ENCODE measurements around the gene C1QTNF9B.

Gene C1QTNF9B

GRCh38 chr13:23856008-23856750 is 41.1 kb downstream of the C1QTNF9B start:
- DNase-seq, result no peak

GRCh38 chr13:23855360-23855759 is 41.9 kb downstream of the C1QTNF9B start:
- no peak for DNase-seq

GRCh38 chr13:23852351-23852750 is 45.0 kb downstream of the C1QTNF9B start:
- no peak for DNase-seq

GRCh38 chr13:23851106-23851505 is 46.2 kb downstream of the C1QTNF9B start:
- no peak for DNase-seq

- no peak for DNase-seq
Measured at GRCh38 chr13:23850134-23850533, 47.2 kb downstream of the C1QTNF9B start.

GRCh38 chr13:23849670-23850069 is 47.6 kb downstream of the C1QTNF9B start:
- DNase-seq, result no peak

- DNase-seq, result no peak
Measured at GRCh38 chr13:23848646-23849141, 48.6 kb downstream of the C1QTNF9B start.

- DNase-seq, result no peak
Measured at GRCh38 chr13:23848019-23848418, 49.3 kb downstream of the C1QTNF9B start.

GRCh38 chr13:23847497-23847896 is 49.8 kb downstream of the C1QTNF9B start:
- no peak for DNase-seq

- DNase-seq, result no peak
Measured at GRCh38 chr13:23845105-23845725, 52.1 kb downstream of the C1QTNF9B start.

- no peak for DNase-seq
Measured at GRCh38 chr13:23844132-23844531, 53.2 kb downstream of the C1QTNF9B start.

- no peak for DNase-seq
Measured at GRCh38 chr13:23843436-23843835, 53.9 kb downstream of the C1QTNF9B start.

GRCh38 chr13:23842406-23842805 is 54.9 kb downstream of the C1QTNF9B start:
- no peak for DNase-seq

Data from CD4-positive, alpha-beta T cell treated with Interleukin-17A for 4 hours (primary cell).